Natural killer cell (primary cell): ENCODE measurements around the gene ACTL6A. TPM values are rescaled to one million over a fixed set of nuclear protein-coding genes. Genes with fewer than 3 reads are reported as not detected.

ENCODE experiments used
- ATAC-seq, 3 donors: fragments of 150-1000 bp in 2 of 3; fragments of 200-7000 bp in 1 of 3; cut with Tn5 transposase; 1 replicate in 1 of 3; 2 replicates in 2 of 3; pipeline ENCODE4 v1.10.0; 2021; ENCODE audit warnings: mild to moderate bottlenecking in 2 of 3, moderate library complexity in 2 of 3
- DNase-seq, 2 donors: peaks; one replicate each; pipeline versions ENCODE4 v3.0.0 to v3.0.0-alpha.2; 2013 to 2021; ENCODE audit warnings: mixed read lengths in 1 of 2
- H3K27ac ChIP-seq: one replicate; pipeline ENCODE4 v1.5.1; 2013; ENCODE audit warnings: mild to moderate bottlenecking, low read length
- H3K27me3 ChIP-seq: one replicate; pipeline ENCODE4 v1.6.1; 2013; ENCODE audit warnings: low read length; ENCODE audit not compliant: control insufficient read depth, insufficient read depth
- H3K36me3 ChIP-seq: one replicate; pipeline ENCODE4 v1.6.1; 2013; ENCODE audit warnings: low read length; ENCODE audit not compliant: control insufficient read depth, insufficient read depth
- H3K4me1 ChIP-seq: one replicate; pipeline ENCODE4 v1.6.1; 2013; ENCODE audit warnings: low read length; ENCODE audit not compliant: control insufficient read depth, insufficient read depth
- H3K4me3 ChIP-seq: one replicate; pipeline ENCODE4 v1.5.1; 2013; ENCODE audit warnings: low read length
- H3K9me3 ChIP-seq: one replicate; pipeline ENCODE4 v1.6.1; 2013; ENCODE audit warnings: low read length; ENCODE audit not compliant: control insufficient read depth, insufficient read depth
- H3K27ac Mint-ChIP-seq, 2 donors: one replicate each; pipeline ENCODE4 v1.8.0; 2022; ENCODE audit warnings: mild to moderate bottlenecking in 2 of 2, mixed read lengths in 2 of 2, moderate library complexity in 1 of 2
- H3K27me3 Mint-ChIP-seq, 2 donors: one replicate each; pipeline ENCODE4 v1.8.0; 2022; ENCODE audit warnings: low read depth in 2 of 2, mixed read lengths in 2 of 2
- H3K36me3 Mint-ChIP-seq: one replicate; pipeline ENCODE4 v1.8.0; 2022; ENCODE audit warnings: mixed read lengths
- H3K4me1 Mint-ChIP-seq, 2 donors: one replicate each; pipeline ENCODE4 v1.8.0; 2022; ENCODE audit warnings: mixed read lengths in 2 of 2
- H3K4me3 Mint-ChIP-seq: one replicate; pipeline ENCODE4 v1.8.0; 2022; ENCODE audit warnings: mild to moderate bottlenecking, moderate library complexity, mixed read lengths
- H3K9me3 Mint-ChIP-seq, 2 donors: one replicate each; pipeline ENCODE4 v1.8.0; 2022; ENCODE audit warnings: mixed read lengths in 2 of 2
- WGBS: methylation state at CpG from one replicate; pipeline ENCODE4 v1.1.7; 2013; ENCODE audit warnings: missing lambda C conversion rate; ENCODE audit not compliant: insufficient coverage; 5-methylcytosine and 5-hydroxymethylcytosine counted together
- intact Hi-C: fragments of 100-400 bp; cut with micrococcal nuclease; formaldehyde crosslinking; loops from one replicate; pipeline ENCODE4 v1.14.2; 2022
- total RNA-seq, 4 donors: library from RNA; stranded (reverse); fragments of 120-200 nt in 1 of 4; gene quantifications; one replicate each; pipeline versions ENCODE4 v1.2.3 to v1.2.4, GENCODE V29; 2013 to 2022
- TF ChIP-seq, protein P1 (sequence below): fragments of 200-600 bp; IDR thresholded peaks from one replicate; pipeline ENCODE4 v1.8.0; 2022; ENCODE audit warnings: antibody characterized with exemption

Gene ACTL6A
- total RNA-seq, 3 donors from 2014 or later (not counting 1 experiment from before 2014, with no cell fraction given), result 23.1 to 29.9 (median 24.1) TPM

DNA sequence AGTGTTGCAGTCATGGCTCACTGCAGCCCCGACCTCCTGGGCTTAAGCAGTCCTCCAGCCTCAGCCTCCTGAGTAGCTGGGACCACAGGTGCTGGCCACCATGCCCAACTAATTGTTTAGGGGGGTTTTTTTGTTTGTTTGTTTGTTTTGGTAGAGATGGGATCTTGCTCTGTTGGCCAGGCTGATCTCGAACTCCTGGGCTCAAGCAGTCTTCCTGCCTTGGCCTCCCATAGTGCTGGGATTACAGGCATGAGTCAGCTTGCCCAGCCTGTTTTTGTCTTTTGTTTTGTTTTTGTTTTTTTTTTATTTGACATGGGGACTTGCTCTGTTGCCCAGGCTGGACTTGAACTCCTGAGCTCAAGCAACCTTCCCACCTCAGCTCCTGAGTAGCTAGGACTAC, 59.3 kb downstream of the ACTL6A start:
- H3K36me3 Mint-ChIP-seq, result peaks cover 27% of the 10 kb centered on the region
- DNase-seq (no peak), ATAC-seq (no peak)
- Histone ChIP-seq H3K4me3 (no peak overlapping the region), H3K36me3 (peaks cover 49% of the 10 kb centered on the region), H3K27ac (no peak overlapping the region), H3K9me3 (no peaks in the 10 kb centered on the region), H3K27me3 (no peaks in the 10 kb centered on the region), H3K4me1 (no peaks in the 10 kb centered on the region)
- H3K27ac Mint-ChIP-seq, result no peak overlapping the region
- no peak overlapping the region for H3K4me3 Mint-ChIP-seq
- no peaks in the 10 kb centered on the region for H3K9me3 Mint-ChIP-seq
- intact Hi-C loops, result no loop called here
- TF ChIP-seq, protein P1, sequence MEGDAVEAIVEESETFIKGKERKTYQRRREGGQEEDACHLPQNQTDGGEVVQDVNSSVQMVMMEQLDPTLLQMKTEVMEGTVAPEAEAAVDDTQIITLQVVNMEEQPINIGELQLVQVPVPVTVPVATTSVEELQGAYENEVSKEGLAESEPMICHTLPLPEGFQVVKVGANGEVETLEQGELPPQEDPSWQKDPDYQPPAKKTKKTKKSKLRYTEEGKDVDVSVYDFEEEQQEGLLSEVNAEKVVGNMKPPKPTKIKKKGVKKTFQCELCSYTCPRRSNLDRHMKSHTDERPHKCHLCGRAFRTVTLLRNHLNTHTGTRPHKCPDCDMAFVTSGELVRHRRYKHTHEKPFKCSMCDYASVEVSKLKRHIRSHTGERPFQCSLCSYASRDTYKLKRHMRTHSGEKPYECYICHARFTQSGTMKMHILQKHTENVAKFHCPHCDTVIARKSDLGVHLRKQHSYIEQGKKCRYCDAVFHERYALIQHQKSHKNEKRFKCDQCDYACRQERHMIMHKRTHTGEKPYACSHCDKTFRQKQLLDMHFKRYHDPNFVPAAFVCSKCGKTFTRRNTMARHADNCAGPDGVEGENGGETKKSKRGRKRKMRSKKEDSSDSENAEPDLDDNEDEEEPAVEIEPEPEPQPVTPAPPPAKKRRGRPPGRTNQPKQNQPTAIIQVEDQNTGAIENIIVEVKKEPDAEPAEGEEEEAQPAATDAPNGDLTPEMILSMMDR, result no peak
- no peaks in the 10 kb centered on the region for H3K4me1 Mint-ChIP-seq
- no peaks in the 10 kb centered on the region for H3K27me3 Mint-ChIP-seq
- 96% methylated on average over 2 of the region's 2 CpGs for WGBS

DNA sequence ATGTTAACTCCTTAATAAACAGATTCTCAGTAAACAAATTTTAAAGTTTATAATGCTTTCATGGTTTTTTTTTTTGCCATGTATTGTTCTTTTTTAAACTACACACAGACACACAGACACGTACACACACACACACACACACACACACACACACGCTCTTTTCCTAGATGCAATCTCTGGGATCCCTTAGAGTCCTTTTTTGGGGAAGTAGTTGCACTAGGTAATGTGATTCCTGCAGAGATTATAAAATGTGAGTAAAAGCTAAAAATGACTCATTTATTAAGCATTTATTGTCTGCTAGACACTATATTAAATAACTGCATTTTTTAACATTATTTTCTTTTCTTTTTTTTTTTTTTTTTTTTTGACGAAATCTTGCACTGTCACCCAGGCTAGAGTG, 61.7 kb downstream of the ACTL6A start:
- ATAC-seq, result no peak
- no peak for DNase-seq
- intact Hi-C loops, result no loop called here
- H3K4me3 ChIP-seq, result no peak overlapping the region
- H3K27me3 Mint-ChIP-seq, result no peaks in the 10 kb centered on the region
- no peak overlapping the region for H3K27ac ChIP-seq
- no peak overlapping the region for H3K27ac Mint-ChIP-seq
- TF ChIP-seq, protein P1, result no peak
- no peaks in the 10 kb centered on the region for H3K9me3 Mint-ChIP-seq
- H3K4me3 Mint-ChIP-seq, result no peak overlapping the region
- no peaks in the 10 kb centered on the region for H3K4me1 Mint-ChIP-seq
- H3K27me3 ChIP-seq, result no peaks in the 10 kb centered on the region
- 83% methylated on average over 1 of the region's 3 CpGs for WGBS
- no peaks in the 10 kb centered on the region for H3K9me3 ChIP-seq
- no peaks in the 10 kb centered on the region for H3K4me1 ChIP-seq
- H3K36me3 ChIP-seq, result peaks cover 37% of the 10 kb centered on the region
- H3K36me3 Mint-ChIP-seq, result peaks cover 19% of the 10 kb centered on the region

DNA sequence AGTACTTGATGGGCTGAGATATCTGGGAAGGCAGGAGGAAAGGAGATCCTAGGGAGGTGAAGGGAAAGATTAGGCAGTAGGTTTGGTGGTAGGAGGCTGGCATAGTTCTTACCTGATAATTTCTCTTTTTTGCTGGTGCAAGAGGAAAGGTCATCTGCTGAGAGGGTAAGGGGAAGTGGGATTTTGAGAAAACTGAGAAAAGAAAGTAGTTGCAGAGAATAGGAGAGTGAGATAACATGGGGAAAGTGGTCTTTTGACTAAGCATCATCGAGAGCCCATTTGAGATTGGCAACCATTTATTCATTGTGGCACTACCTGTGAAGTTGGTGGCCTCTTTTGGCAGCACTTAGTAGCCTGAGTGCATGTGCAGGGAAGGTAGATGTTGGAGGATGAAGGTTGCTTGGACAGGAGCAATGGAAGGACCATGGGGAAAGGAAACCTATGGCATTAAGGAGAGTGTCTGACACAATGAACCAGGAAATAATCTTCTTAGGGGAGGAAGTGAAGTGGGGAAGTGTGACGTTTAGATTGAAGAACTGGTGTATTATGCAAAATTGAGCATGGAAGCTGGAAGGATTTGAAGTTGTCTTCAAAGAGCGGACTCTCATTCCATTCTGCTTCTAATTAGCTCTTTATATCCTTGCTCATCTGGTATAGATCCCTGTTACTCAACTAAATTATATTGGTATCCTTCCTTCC, 68.2 kb downstream of the ACTL6A start:
- Histone ChIP-seq H3K36me3 (no peaks in the 10 kb centered on the region), H3K27me3 (no peaks in the 10 kb centered on the region), H3K4me1 (no peaks in the 10 kb centered on the region), H3K9me3 (no peaks in the 10 kb centered on the region), H3K27ac (no peak overlapping the region), H3K4me3 (no peak overlapping the region)
- Mint-ChIP-seq H3K9me3 (no peaks in the 10 kb centered on the region), H3K36me3 (no peaks in the 10 kb centered on the region), H3K27me3 (no peaks in the 10 kb centered on the region), H3K4me1 (no peaks in the 10 kb centered on the region), H3K4me3 (no peak overlapping the region), H3K27ac (no peak overlapping the region)
- ATAC-seq, result no peak
- no peak for DNase-seq
- TF ChIP-seq, protein P1, result no peak
- intact Hi-C loops, result no loop called here
- WGBS, result 73% methylated on average over 3 of the region's 3 CpGs

Other genes starting within 250 kb of the ACTL6A start
- gene ZNF639, start 239.9 kb upstream of the ACTL6A start, total RNA-seq, result 10 to 100 TPM; 51.8 to 54.5 (median 53.5) TPM
- 10 to 100 TPM; 42.4 to 52.9 (median 47.2) TPM for gene MFN1, start 215.2 kb upstream of the ACTL6A start, total RNA-seq
- gene GNB4, start 111.5 kb upstream of the ACTL6A start, total RNA-seq, result 1 to 10 TPM; 1.6 to 3.4 (median 2.9) TPM
- gene MRPL47, start 41.7 kb downstream of the ACTL6A start, total RNA-seq, result 10 to 100 TPM; 23.2 to 30.8 (median 25.5) TPM
- gene NDUFB5, start 41.9 kb downstream of the ACTL6A start, total RNA-seq, result 10 to 100 TPM; 19.0 to 25.4 (median 23.9) TPM
- 1 to 10 TPM; 2.4 to 5.6 (median 3.0) TPM for gene USP13, start 90.1 kb downstream of the ACTL6A start, total RNA-seq